A673 (cell line): ENCODE results near the gene GTF2F1. TPM values are rescaled to one million over a fixed set of nuclear protein-coding genes. Genes with fewer than 3 reads are reported as not detected.

ENCODE experiments used
- BruUV-seq: library from RNA; stranded (reverse); fragments of 400-500 nt; replicated peaks from 2 replicates; lab custom pipeline; 2021; lab: Mats Ljungman, UMichigan
- CTCF ChIA-PET: fragments of 300-600 bp; sonication (Branson Sonifier 250); formaldehyde crosslinking; loops from one replicate; lab custom pipeline; 2022; ENCODE audit warnings: antibody characterized with exemption; lab: Charles Lee
- POLR2A ChIA-PET: fragments of 300-600 bp; sonication (Branson Sonifier 250); formaldehyde crosslinking; loops from one replicate; lab custom pipeline; 2022; ENCODE audit warnings: antibody characterized with exemption; ENCODE audit not compliant: low non-redundant PET; lab: Charles Lee
- DNase-seq: peaks from one replicate; pipeline ENCODE4 v3.0.0-alpha.2; 2015; ENCODE audit warnings: low spot score
- H3K27ac ChIP-seq: fragments of 200-600 bp; sonication (generic); 2 replicates; pipeline ENCODE4 v1.5.1; 2016; ENCODE audit warnings: mixed run types, low read depth, mild to moderate bottlenecking, mixed read lengths, antibody characterized with exemption, low read length; ENCODE audit not compliant: poor library complexity, severe bottlenecking
- H3K27me3 ChIP-seq: fragments of 200-600 bp; sonication (generic); replicated peaks from 2 replicates; pipeline ENCODE4 v1.6.1; 2017; ENCODE audit warnings: mixed run types, low read depth, mild to moderate bottlenecking, mixed read lengths, antibody characterized with exemption, low read length; ENCODE audit not compliant: insufficient read depth, poor library complexity
- H3K36me3 ChIP-seq: fragments of 200-600 bp; sonication (generic); 2 replicates; pipeline ENCODE4 v1.6.1; 2016; ENCODE audit warnings: mixed run types, mild to moderate bottlenecking, mixed read lengths, antibody characterized with exemption, low read length; ENCODE audit not compliant: insufficient read depth, poor library complexity, severe bottlenecking
- H3K4me1 ChIP-seq: fragments of 200-600 bp; sonication (generic); 2 replicates; pipeline ENCODE4 v1.6.1; 2017; ENCODE audit warnings: mixed run types, mild to moderate bottlenecking, mixed read lengths, antibody characterized with exemption, low read length; ENCODE audit not compliant: insufficient read depth, poor library complexity, severe bottlenecking
- H3K4me3 ChIP-seq: fragments of 200-600 bp; sonication (generic); 2 replicates; pipeline ENCODE4 v1.5.1; 2016; ENCODE audit warnings: low read depth, mixed run types, mild to moderate bottlenecking, mixed read lengths, low read length; ENCODE audit not compliant: poor library complexity, severe bottlenecking
- H3K9me3 ChIP-seq: fragments of 200-600 bp; sonication (generic); 2 replicates; pipeline ENCODE4 v1.6.1; 2016; ENCODE audit warnings: mixed run types, low read depth, mild to moderate bottlenecking, mixed read lengths, antibody characterized with exemption, low read length; ENCODE audit not compliant: poor library complexity, severe bottlenecking
- EZH2 ChIP-seq: fragments of 200-600 bp; sonication (generic); IDR thresholded peaks from 2 replicates; pipeline ENCODE4 v1.6.1; 2017; ENCODE audit warnings: borderline replicate concordance, low read depth, mild to moderate bottlenecking, mixed read lengths, antibody characterized with exemption, low read length; ENCODE audit not compliant: poor library complexity, severe bottlenecking
- intact Hi-C: fragments of 100-400 bp; cut with micrococcal nuclease; formaldehyde crosslinking; loops from one replicate; pipeline ENCODE4 v1.10.0; 2022; ENCODE audit not compliant: unreplicated experiment
- total RNA-seq: library from RNA; stranded (reverse); gene quantifications from 2 replicates; pipeline ENCODE4 v1.2.3, GENCODE V29; 2021
- TF ChIP-seq, protein P1 (sequence below): fragments of 300-800, 200-600 bp; sonication (generic); conservative IDR thresholded peaks from 2 replicates; pipeline ENCODE4 v1.5.1; 2017; ENCODE audit warnings: low read depth, mild to moderate bottlenecking, antibody characterized with exemption, low read length, moderate library complexity, mixed read lengths

Gene GTF2F1
- total RNA-seq, 1 experiment from 2014 or later, result 106 TPM

DNA sequence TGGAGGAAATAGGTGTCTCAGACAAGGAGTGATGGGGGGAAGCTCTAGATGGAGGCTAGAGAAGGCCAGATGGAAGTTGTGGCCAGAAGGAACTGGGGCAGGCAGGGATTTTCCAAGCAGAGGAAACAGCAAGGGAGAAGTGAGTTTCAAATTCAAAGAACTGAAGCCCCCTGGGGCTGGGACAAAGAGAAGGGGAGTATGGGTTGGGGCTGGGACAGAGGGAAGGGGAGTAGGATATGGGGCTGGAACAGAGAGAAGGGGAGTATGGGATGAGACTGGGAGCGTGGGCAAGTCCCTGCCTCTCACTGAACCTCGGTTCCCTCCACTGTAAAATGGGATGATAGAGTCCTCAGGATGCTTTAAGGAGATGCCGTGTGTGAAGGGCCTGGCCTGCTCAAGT, 1.9 kb upstream of the GTF2F1 start:
- DNase-seq, result no peak
- no TSS peak for BruUV-seq
- Histone ChIP-seq H3K4me3 (no peak overlapping the region), H3K9me3 (no peaks in the 10 kb centered on the region), H3K4me1 (peaks cover 14% of the 10 kb centered on the region), H3K27ac (peak overlapping the region; percentile 40), H3K36me3 (peaks cover 16% of the 10 kb centered on the region), H3K27me3 (no peaks in the 10 kb centered on the region)
- intact Hi-C loops, result no loop called here
- TF ChIP-seq EZH2, result no peak
- TF ChIP-seq, protein P1, sequence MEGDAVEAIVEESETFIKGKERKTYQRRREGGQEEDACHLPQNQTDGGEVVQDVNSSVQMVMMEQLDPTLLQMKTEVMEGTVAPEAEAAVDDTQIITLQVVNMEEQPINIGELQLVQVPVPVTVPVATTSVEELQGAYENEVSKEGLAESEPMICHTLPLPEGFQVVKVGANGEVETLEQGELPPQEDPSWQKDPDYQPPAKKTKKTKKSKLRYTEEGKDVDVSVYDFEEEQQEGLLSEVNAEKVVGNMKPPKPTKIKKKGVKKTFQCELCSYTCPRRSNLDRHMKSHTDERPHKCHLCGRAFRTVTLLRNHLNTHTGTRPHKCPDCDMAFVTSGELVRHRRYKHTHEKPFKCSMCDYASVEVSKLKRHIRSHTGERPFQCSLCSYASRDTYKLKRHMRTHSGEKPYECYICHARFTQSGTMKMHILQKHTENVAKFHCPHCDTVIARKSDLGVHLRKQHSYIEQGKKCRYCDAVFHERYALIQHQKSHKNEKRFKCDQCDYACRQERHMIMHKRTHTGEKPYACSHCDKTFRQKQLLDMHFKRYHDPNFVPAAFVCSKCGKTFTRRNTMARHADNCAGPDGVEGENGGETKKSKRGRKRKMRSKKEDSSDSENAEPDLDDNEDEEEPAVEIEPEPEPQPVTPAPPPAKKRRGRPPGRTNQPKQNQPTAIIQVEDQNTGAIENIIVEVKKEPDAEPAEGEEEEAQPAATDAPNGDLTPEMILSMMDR, result no peak
- CTCF ChIA-PET, result interaction anchor here (0.7 kb wide), 1 partner anchor 201 kb away, joined by 6 read pairs; no protein-coding TSS in a partner anchor
- POLR2A ChIA-PET, result no interaction called here

GRCh38 chr19:6393983-6394412, 1.0 kb upstream of the GTF2F1 start:
- TF ChIP-seq EZH2, result no peak
- TF ChIP-seq, protein P1, result no peak

DNA sequence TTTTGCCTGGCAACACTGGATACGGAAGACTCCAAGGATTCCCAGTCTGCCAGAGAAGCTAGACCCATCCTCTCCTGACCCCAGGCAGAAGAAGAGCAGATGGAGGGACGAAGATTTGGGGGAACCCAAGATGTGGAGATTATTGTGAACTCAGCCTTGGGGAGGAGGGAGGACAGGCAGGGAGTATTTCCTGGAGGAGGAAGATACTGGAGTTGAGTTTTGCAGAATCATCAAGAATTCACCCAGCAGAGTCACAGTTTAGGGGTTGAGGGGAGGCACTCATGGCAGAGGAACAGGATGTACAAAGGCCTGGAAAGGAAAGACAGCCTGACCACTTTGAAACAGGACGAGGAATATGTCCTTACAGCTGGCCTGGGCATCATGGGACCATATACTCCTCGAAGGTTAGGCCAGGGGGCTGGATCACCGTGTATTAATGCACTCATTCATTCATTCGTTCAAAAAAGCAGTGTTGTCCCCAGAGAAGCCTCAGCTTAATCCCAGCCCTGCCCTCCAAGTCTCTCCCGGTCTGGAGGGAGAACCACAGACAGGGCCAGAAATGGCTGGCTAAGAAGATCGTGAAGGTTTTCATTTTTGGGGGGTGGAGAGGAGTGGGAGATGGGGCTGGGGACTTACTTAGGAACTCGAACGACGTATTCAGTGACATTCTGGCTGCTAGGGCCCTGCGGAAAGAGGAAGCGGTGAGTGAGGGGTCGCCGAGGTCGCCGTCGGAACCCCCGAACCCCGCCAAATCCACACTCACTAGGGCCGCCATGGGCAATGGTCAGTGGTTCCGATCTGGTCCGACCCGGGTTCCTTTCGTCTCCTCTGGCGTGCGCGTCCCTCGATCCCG, 517 bp downstream of the GTF2F1 start:
- TF ChIP-seq, protein P1, result no peak
- TF ChIP-seq EZH2, result no peak
- ChIA-PET POLR2A (no interaction called here), CTCF (no interaction called here)
- peaks cover 37% of the 10 kb centered on the region for H3K36me3 ChIP-seq
- TSS peak; percentile 72 for BruUV-seq
- H3K4me3 ChIP-seq, result peak overlapping the region; percentile 70
- peak overlapping the region; percentile 93 for H3K27ac ChIP-seq
- no peaks in the 10 kb centered on the region for H3K27me3 ChIP-seq
- no peak for DNase-seq
- H3K9me3 ChIP-seq, result no peaks in the 10 kb centered on the region
- peaks cover 14% of the 10 kb centered on the region for H3K4me1 ChIP-seq
- intact Hi-C loops, result no loop called here

More at GRCh38 chr19:6393983-6394412, 1.0 kb upstream of the GTF2F1 start:
- intact Hi-C loops, result no loop called here
- H3K4me1 ChIP-seq, result peaks cover 14% of the 10 kb centered on the region
- ChIA-PET POLR2A (no interaction called here), CTCF (no interaction called here)
- peaks cover 25% of the 10 kb centered on the region for H3K36me3 ChIP-seq
- no peak for DNase-seq
- H3K27ac ChIP-seq, result peak overlapping the region; percentile 93
- no peaks in the 10 kb centered on the region for H3K27me3 ChIP-seq
- H3K9me3 ChIP-seq, result no peaks in the 10 kb centered on the region
- H3K4me3 ChIP-seq, result peak overlapping the region; percentile 70
- BruUV-seq, result no TSS peak
